NCI-H510A treated with DMSO at 0.1 percent for 48 hours (cell line): ENCODE data around the gene TEX13D.
"Not testable (repeated sequence)": the region's sequence is repeated elsewhere in the genome, so short reads cannot be mapped to it uniquely, and the experiment has no call there.

Source experiments
- DNase-seq: peaks from one replicate; lab custom pipeline; 2025; lab: John Stamatoyannopoulos, UW

The TEX13D gene

DNA sequence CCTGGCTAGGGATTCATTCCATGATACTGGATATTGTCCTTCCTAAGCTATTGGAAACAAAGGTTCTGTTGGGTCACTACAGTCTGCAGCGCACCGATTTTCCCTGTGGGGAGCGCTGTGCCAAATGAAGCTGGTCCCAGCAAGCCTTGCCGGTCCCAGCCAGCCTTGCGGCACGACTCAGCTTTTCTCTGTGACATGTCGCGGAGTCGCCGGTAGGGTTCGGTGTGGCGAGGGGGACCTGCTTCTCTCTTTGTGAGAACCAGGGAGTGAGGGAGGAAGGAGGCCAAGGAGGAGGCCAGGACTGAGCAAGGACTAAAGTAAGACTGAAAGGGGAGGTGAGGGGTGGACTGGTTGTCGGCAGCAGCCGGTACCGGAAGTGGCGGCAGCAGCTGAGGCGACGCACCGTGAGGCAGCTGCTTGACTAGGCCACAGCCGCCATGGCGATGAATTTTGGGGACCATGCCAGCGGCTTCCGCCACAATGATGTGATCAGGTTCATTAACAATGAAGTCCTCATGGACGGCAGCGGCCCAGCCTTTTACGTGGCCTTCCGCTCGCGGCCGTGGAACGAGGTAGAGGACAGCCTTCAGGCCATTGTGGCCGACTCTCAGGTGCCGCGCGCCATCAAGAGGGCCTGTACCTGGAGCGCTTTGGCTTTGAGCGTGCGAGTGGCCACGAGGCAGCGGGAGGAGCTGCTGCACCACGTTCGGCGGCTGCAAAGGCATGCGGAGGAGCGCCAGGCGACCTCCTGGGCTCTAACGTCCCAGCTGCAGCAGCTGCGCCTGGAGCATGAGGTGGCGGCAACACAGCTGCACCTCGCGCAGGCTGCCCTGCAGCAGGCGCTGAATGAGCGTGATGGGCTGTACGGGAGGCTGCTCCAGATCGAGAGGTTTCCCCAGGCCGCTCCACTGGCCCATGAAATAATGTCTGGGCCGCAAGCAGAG is at the start of gene TEX13D:
Gene TEX13D, plus strand, starts transcription at position 180 of the 944 bp plus-strand sequence. Its CDS starts 258 bp downstream, at position 438.
- no peak for DNase-seq

GRCh38 chrX:124289443-124289842 is 43.0 kb upstream of the TEX13D start:
- peak; percentile 38 for DNase-seq

DNA sequence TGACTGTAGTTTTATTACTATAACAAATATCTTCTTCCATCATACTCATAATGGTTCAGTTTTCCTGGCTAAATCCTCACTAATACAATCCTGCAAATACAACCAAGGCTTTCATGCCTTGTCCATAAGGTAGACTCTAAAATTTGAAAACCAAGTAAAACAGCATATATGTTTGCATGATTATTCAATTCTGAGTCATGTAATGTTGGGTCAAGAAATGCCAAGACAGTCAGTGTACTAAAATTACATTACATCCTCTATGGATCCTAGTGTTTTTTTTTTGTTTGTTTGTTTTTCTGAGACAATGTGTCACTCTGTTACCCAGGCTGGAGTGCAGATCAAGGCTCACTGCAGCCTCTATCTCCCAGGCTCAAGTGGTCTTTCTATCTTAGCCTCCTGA is 38.6 kb upstream of the TEX13D start:
- DNase-seq: no peak

DNA sequence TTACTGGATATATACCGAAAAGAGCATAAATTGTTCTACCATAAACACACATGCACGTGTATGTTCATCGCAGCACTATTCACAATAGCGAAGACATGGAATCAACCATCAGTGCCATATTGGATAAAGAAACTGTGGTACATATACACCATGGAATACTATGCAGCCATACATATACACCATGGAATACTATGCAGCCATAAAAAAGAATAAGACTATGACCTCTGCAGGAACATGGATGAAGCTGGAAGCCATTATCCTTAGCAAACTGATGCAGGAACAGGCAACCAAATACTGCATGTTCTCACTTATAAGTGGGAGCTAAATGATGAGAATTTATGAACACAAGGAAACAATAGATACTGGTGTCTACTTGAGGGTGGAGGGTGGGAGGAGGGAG is 33.1 kb upstream of the TEX13D start:
- DNase-seq: not testable (repeated sequence)

DNA sequence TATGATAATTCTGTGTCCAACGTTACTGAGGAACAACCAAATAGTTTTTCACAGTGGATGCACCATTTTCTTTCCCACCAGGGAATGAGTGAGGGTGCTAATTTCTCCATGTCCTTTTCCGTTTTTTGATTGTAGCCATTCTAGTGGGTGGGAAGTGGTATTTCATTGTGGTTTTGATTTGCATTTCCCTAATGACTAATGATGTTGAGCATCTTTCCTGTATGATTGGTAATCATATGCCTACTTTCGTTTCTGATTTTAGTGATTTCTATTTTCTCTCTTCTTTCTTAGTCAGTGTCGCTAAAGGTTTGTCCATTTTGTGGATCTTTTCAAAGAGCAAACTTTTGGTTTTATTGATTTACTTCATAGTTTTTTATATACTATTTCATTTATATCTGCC is 32.1 kb upstream of the TEX13D start:
- DNase-seq: no peak

- no peak for DNase-seq
Observed at GRCh38 chrX:124307253-124307907, 25.1 kb upstream of the TEX13D start.

GRCh38 chrX:124325732-124326131 is 6.7 kb upstream of the TEX13D start:
- no peak for DNase-seq

DNA sequence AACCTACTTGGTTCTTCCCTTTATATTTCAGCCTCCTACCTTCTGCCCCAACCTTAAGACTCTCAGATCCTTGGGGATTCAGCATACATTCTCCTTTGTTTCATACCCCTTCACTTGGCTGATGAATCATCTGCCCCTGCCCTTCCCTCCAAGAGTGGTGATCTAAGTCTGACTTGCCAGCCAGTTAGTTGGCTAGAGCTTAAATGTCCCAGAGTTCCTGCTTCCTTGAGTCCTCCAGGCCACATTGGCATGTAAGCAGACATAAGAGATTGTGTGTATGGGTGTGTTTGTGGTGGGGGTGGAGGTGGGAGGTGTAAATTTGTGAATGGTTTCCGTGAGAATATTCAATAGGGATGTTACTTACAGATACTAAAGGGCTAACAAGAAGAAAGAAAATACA is 3.7 kb upstream of the TEX13D start:
- DNase-seq: no peak

DNA sequence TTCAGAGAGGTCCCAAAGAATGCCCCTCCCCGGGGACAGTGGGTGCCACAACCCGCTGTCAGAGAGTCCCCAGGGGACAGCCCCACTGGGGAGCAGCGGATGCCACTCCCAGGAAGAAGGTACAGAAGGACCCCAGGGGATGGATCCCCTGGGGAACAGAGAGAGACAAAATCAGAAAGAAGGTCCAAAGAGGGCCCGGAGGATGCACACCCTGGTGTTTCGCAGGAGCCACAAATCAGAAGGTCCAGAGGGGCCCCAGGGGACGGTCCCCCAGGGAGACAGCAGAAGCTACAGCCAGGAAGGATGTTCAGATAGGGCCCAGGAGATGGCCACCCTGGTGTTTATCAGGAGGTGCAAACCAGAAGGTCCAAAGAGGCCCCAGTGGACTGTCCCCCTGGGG is 1.4 kb downstream of the TEX13D start:
- no peak for DNase-seq

DNA sequence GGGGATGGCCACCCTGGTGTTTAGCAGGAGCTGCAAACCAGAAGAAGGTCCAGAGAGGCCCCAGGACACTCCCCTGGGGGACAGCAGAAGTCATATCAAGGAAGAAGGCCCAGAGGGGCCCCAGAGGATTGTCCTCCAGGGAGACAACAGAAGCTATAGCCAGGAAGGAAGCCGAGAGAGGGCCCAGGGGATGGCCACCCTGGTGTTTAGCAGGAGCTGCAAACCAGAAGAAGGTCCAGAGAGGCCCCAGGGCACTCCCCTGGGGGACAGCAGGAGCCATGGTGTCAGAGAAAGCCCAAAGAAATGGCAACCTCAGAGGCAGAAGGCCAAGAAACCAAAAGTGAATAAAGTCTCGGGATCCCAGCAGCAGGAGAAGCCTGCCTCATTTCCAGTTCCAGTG is 2.1 kb downstream of the TEX13D start:
- not testable (repeated sequence) for DNase-seq

DNA sequence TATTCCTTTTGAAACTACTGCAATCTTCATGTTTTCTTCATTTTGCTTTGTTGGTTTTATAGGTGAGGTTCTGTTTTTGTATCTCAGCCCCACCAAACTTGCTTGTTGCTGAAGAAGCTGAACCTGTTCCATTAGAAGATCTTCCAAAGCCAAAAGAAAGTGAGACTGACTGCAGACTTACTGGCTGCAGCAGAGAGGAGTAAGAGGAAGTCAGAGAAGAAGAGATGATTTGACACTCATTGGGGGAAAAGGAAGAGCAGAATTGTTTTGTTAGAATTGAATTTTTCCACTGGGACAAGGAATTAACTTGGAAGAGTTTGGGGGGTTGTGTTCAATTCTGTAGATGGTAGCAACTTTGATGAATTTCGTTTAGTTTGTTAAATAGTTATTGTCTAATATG is 3.1 kb downstream of the TEX13D start:
- no peak for DNase-seq

GRCh38 chrX:124337916-124338315 is 5.5 kb downstream of the TEX13D start:
- no peak for DNase-seq

GRCh38 chrX:124338733-124339514 is 6.5 kb downstream of the TEX13D start:
- DNase-seq: no peak

DNA sequence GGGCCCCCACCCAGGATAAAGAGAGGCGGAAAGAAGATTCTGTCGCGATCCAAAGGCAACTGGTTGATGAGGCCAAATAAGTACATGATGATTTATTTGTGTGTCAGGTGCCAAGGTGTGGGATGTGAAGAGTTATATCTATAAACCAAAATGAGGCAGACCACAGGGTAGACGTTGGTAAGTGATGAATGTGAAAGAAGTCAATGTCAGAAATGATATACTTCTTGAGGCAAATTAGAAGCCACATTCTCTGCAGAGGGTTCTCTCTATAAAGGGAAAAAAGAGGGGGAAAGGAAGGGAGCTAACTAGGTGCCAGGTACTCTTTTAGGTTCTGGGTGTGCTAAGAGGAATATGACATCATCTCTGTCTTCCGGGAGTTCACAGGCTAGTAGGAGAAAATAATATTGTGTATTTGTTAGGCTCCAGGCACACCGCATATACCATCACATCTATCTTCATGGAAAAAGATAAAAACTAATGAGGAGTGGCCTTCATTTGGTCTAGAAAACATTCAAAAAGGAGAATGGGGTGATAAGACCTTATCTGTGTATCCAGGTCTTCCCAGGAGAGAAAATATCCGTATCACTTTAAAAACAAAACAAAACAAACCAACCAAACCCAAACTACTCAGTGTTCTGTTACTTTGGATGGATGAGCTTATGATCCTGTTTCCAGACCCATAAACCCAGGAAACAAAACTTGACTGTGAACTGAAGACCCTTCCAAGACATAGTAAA is 9.1 kb downstream of the TEX13D start:
- no peak for DNase-seq

DNA sequence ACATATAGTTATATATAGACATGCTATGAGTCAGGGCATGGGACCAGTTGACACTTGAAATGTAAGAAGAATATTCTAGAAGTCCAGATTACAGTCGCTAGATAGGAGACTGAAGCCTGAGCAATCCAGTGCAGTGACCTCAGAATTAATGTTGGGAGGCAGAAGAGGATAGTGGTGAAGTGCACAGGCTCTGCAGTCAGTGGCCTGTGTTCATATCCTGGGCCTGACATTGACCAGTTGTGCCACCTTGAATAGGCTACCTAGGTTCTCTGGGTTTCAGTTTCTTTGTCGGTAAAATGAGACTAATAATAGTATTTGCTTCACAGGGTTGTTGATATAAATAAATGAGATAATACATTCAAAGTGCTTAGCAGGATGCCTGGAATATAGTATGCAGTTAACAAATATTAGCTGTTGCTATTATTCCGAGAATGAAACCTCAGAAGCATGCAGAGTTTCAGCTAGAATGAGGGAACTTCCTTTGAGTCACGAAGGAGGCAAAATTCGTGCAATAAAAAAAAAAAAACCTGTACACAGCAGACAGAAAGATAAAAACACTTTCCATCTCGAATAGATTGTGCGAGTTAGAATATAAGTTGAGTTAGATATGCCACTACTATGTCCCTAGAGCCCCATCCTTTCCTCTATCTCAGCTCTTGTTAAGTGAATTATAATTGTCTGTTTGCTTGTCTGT is 9.9 kb downstream of the TEX13D start:
- DNase-seq: no peak

DNA sequence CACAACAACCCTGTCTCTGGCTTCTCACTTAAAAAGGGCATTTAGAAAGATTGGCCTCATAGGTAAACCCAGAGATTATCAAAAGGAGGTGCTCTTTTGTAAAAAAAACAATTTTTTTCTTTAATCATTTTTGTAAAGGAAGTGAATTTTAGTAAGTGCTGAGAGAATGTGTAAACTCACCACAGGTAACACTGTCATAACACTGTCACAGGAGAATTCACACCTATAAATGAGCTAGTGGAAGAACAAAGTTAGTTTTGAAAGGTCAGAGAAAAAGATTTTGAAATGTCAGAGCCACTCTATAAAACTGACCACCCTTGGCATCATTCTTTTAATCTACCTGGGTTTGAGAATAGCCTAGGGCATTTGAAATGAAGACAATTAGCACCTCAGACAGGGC is 10.6 kb downstream of the TEX13D start:
- DNase-seq: no peak

DNA sequence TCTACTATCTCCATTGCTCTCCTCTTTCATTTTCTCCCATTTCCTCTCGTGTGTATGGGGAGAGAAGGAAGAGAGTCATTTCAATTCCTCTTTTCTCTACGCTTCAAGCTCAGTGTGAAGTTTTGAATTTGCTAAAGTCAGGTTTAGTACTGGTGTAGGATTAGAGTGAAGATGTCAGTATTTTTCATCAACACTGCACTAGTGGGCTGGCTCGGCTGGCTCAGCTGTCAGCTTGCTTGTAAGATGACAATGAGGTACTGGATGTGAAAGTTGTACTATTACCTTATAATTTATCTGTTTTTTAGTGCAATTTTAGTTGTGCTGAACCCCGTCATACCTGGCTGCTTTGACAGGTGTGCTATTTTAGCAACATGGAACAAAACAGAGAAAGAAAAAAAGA is 11.8 kb downstream of the TEX13D start:
- DNase-seq: no peak

DNA sequence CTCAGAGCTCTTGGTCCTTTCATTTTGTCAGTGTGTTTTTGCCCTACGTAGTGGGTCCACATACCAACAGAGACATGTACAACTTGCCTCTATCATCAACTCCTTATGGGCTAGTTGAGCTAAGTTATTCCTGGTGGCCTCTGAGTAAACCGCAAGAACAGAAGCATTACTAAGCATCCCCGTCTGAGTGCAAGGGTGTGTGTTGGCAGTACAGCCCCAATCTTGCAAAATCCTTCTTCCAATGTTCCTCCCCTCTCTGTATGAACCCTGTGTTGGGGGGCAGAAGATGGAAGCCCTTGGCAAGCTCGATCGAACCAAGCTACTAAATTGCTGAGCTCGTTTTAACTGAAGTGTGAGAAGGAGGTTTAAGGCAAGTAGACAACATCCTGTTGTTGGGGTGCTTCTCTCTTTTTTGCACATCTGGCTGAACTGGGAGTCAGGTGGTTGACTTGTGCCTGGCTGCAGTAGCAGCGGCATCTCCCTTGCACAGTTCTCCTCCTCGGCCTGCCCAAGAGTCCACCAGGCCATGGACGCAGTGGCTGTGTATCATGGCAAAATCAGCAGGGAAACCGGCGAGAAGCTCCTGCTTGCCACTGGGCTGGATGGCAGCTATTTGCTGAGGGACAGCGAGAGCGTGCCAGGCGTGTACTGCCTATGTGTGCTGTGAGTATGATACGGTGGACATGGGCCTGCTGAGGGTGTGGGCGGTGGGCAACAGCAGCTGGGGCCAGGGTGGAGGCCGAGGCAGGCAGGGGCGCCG is 13.8 kb downstream of the TEX13D start, which contains the start of gene SH2D1A:
Gene SH2D1A, plus strand, starts transcription at position 447 of the 760 bp plus-strand sequence. Its CDS starts 80 bp downstream, at position 527.
- no peak for DNase-seq

DNA sequence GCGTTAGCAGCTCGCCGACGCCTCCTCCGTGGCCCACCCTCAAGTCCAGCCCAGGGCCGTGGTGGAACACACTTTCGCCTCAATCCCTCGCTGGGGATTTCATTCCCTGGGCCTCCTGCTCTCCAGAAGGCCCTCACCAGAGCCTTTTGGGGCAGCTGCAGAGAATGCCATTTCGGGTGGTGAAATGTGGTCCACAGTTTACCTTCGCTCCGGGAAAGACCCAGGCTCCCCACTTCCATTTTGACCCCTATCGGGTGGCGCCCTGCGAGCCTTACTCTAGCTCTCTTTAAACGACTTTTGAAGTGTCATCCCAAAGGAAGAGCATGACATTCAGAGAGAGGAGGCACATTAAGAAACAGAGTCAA is 14.4 kb downstream of the TEX13D start:
- DNase-seq: no peak

GRCh38 chrX:124347242-124347641 is 14.8 kb downstream of the TEX13D start:
- DNase-seq: no peak
